PC-9 (cell line): ENCODE data around the gene PLD6.

Experiments used
- EZH2 ChIP-seq: fragments of 200-600 bp; sonication (generic); IDR thresholded peaks from 2 replicates; pipeline ENCODE4 v1.8.0; 2017; ENCODE audit warnings: antibody characterized with exemption, low read depth
- TF ChIP-seq, protein P1 (sequence below): fragments of 200-600 bp; sonication (generic); conservative IDR thresholded peaks from 2 replicates; pipeline ENCODE4 v1.6.1; 2017; ENCODE audit warnings: mixed run types, antibody characterized with exemption, mild to moderate bottlenecking, moderate library complexity

DNA sequence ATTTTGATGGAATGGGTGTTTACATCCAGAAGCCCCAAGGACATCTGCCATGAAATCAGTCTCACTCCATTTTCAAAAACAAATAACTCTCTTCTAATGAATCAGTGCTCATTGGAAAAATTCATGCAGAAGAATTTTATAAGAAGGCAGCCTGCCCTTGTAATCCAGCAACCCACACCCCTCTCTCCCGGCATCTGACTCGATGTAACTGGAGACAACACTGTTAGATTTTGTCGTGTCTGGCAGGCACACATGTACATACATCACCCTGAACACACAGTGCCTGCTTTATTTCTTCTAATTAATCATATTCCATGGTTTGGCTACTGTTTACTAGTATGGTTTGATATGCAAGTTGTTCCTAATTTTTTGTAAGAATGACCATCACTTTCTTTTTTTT lies 11.9 kb upstream of the PLD6 start:
- TF ChIP-seq, protein P1, sequence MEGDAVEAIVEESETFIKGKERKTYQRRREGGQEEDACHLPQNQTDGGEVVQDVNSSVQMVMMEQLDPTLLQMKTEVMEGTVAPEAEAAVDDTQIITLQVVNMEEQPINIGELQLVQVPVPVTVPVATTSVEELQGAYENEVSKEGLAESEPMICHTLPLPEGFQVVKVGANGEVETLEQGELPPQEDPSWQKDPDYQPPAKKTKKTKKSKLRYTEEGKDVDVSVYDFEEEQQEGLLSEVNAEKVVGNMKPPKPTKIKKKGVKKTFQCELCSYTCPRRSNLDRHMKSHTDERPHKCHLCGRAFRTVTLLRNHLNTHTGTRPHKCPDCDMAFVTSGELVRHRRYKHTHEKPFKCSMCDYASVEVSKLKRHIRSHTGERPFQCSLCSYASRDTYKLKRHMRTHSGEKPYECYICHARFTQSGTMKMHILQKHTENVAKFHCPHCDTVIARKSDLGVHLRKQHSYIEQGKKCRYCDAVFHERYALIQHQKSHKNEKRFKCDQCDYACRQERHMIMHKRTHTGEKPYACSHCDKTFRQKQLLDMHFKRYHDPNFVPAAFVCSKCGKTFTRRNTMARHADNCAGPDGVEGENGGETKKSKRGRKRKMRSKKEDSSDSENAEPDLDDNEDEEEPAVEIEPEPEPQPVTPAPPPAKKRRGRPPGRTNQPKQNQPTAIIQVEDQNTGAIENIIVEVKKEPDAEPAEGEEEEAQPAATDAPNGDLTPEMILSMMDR = no peak
- TF ChIP-seq EZH2 = no peak
